H1 (cell line): ENCODE data around the gene ST7L. TPM values are rescaled to one million over a fixed set of nuclear protein-coding genes. Genes with fewer than 3 reads are reported as not detected.

Source experiments
- CTCF ChIA-PET: fragments of 300-600 bp; sonication (Branson Sonifier 250); formaldehyde crosslinking; loops from one replicate; lab custom pipeline; 2021; ENCODE audit not compliant: partially characterized antibody; lab: Charles Lee
- POLR2A ChIA-PET: fragments of 300-600 bp; sonication (Branson Sonifier 250); formaldehyde crosslinking; loops from one replicate; lab custom pipeline; 2021; ENCODE audit warnings: inconsistent platforms; ENCODE audit not compliant: partially characterized antibody; lab: Charles Lee
- DNase-seq, 2 experiments: peaks; one replicate each; pipeline versions ENCODE4 v3.0.0 to v3.0.0-alpha.2; 2010 to 2022; ENCODE audit warnings: low spot score in 2 of 2, low read depth in 1 of 2, mixed read lengths in 1 of 2
- FAIRE-seq: peaks from 2 replicates; lab custom pipeline; 2011; peaks lifted over from hg19 to GRCh38; lab: Jason Lieb, UNC
- H2AFZ ChIP-seq: 2 replicates; pipeline ENCODE4 v1.8.1; 2012; ENCODE audit warnings: low read length, inconsistent platforms
- H2AK5ac ChIP-seq: 2 replicates; pipeline ENCODE4 v1.6.1; 2013; ENCODE audit warnings: low read depth, low read length
- H2BK120ac ChIP-seq: replicated peaks from 2 replicates; pipeline ENCODE3; 2013; ENCODE audit warnings: low read depth, low read length, inconsistent platforms
- H2BK12ac ChIP-seq: 2 replicates; pipeline ENCODE4 v1.6.1; 2013; ENCODE audit warnings: low read depth, low read length
- H2BK15ac ChIP-seq: 2 replicates; pipeline ENCODE4 v1.6.1; 2013; ENCODE audit warnings: low read length
- H2BK20ac ChIP-seq: 2 replicates; pipeline ENCODE4 v1.6.1; 2013; ENCODE audit warnings: low read length
- H2BK5ac ChIP-seq: 2 replicates; pipeline ENCODE4 v1.6.1; 2013; ENCODE audit warnings: low read depth, low read length
- H3K14ac ChIP-seq: 2 replicates; pipeline ENCODE4 v1.6.1; 2013; ENCODE audit warnings: inconsistent platforms; ENCODE audit not compliant: insufficient read length
- H3K18ac ChIP-seq: 2 replicates; pipeline ENCODE4 v1.6.1; 2013; ENCODE audit warnings: low read length; ENCODE audit errors: extremely low read depth
- H3K23ac ChIP-seq: 2 replicates; pipeline ENCODE4 v1.6.1; 2013; ENCODE audit warnings: inconsistent platforms; ENCODE audit not compliant: insufficient read length
- H3K23me2 ChIP-seq: 2 replicates; pipeline ENCODE4 v1.6.1; 2013; ENCODE audit warnings: low read depth, low read length
- H3K27ac ChIP-seq: 2 replicates; pipeline ENCODE4 v1.6.1; 2011; ENCODE audit warnings: low read depth, low read length, inconsistent platforms
- H3K27me3 ChIP-seq, 4 experiments: replicated peaks in 1 of 4; 1 replicate in 1 of 4; 2 replicates in 3 of 4; pipeline versions ENCODE4 v1.6.1 to v1.8.1; 2011 to 2013; ENCODE audit warnings: low read length in 3 of 4, mild to moderate bottlenecking in 3 of 4, inconsistent platforms in 2 of 4, mixed read lengths in 2 of 4, moderate library complexity in 1 of 4; ENCODE audit not compliant: control insufficient read depth in 3 of 4, insufficient read depth in 3 of 4; ENCODE audit errors: extremely low read depth in 1 of 4
- H3K36me3 ChIP-seq, 4 experiments: 2 replicates each; pipeline versions ENCODE4 v1.6.1 to v1.8.1; 2011 to 2013; ENCODE audit warnings: mild to moderate bottlenecking in 4 of 4, low read length in 3 of 4, moderate library complexity in 2 of 4, control low read depth in 1 of 4, inconsistent platforms in 1 of 4; ENCODE audit not compliant: insufficient read depth in 4 of 4, control insufficient read depth in 2 of 4
- H3K4ac ChIP-seq: replicated peaks from 2 replicates; pipeline ENCODE3; 2013; ENCODE audit warnings: low read length, low read depth, mixed read lengths, inconsistent platforms; ENCODE audit not compliant: insufficient read length
- H3K4me1 ChIP-seq, 4 experiments: replicated peaks in 1 of 4; 1 replicate in 1 of 4; 2 replicates in 3 of 4; pipeline versions ENCODE4 v1.6.1 to v1.8.1; 2011 to 2013; ENCODE audit warnings: low read length in 3 of 4, inconsistent platforms in 2 of 4, mixed read lengths in 1 of 4; ENCODE audit not compliant: insufficient read depth in 4 of 4, control insufficient read depth in 3 of 4
- H3K4me2 ChIP-seq, 2 experiments: 2 replicates each; pipeline versions ENCODE4 v1.6.1 to v1.8.1; 2011 to 2013; ENCODE audit warnings: low read depth in 2 of 2, low read length in 2 of 2, control low read depth in 1 of 2, inconsistent platforms in 1 of 2, mild to moderate bottlenecking in 1 of 2; ENCODE audit not compliant: insufficient read depth in 1 of 2
- H3K4me3 ChIP-seq, 4 experiments: fragments of 200-600, 300-600 bp in 1 of 4; sonication (generic), shearing (Covaris generic), sonication (Bioruptor Twin) in 1 of 4; 2 replicates each; pipeline versions ENCODE4 v1.5.1 to v1.8.1; 2011 to 2016; ENCODE audit warnings: low read length in 4 of 4, low read depth in 3 of 4, control low read depth in 2 of 4, inconsistent platforms in 2 of 4, mild to moderate bottlenecking in 2 of 4, mixed read lengths in 1 of 4, moderate library complexity in 1 of 4; ENCODE audit not compliant: insufficient read depth in 2 of 4; ENCODE audit errors: extremely low read depth in 1 of 4
- H3K56ac ChIP-seq: replicated peaks from 2 replicates; pipeline ENCODE3; 2013; ENCODE audit warnings: low read depth, mild to moderate bottlenecking, mixed read lengths, low read length, inconsistent platforms; ENCODE audit not compliant: insufficient read length
- H3K79me1 ChIP-seq: 2 replicates; pipeline ENCODE4 v1.6.1; 2013; ENCODE audit warnings: low read depth, low read length, control low read depth
- H3K79me2 ChIP-seq, 2 experiments: 2 replicates each; pipeline versions ENCODE4 v1.6.1 to v1.8.1; 2012 to 2013; ENCODE audit warnings: low read length in 2 of 2, mild to moderate bottlenecking in 2 of 2, inconsistent platforms in 1 of 2; ENCODE audit not compliant: insufficient read depth in 2 of 2, control insufficient read depth in 1 of 2
- H3K9ac ChIP-seq, 4 experiments: replicated peaks in 1 of 4; 1 replicate in 1 of 4; 2 replicates in 3 of 4; pipeline versions ENCODE4 v1.6.1 to v1.8.1; 2011 to 2013; ENCODE audit warnings: low read depth in 3 of 4, low read length in 3 of 4, control low read depth in 2 of 4, mild to moderate bottlenecking in 2 of 4, moderate library complexity in 2 of 4, inconsistent platforms in 1 of 4; ENCODE audit errors: extremely low read depth in 1 of 4
- H3K9me3 ChIP-seq, 2 experiments: 2 replicates each; pipeline versions ENCODE4 v1.6.1 to v1.8.1; 2012 to 2013; ENCODE audit warnings: mild to moderate bottlenecking in 2 of 2, moderate library complexity in 2 of 2, control low read depth in 1 of 2, inconsistent platforms in 1 of 2, low read depth in 1 of 2, low read length in 1 of 2, mixed read lengths in 1 of 2; ENCODE audit not compliant: insufficient read depth in 2 of 2
- H4K20me1 ChIP-seq, 2 experiments: replicated peaks in 1 of 2; 2 replicates each; pipeline versions ENCODE3 to v1.8.1; 2011 to 2013; ENCODE audit warnings: inconsistent platforms in 2 of 2, low read length in 2 of 2, mild to moderate bottlenecking in 1 of 2; ENCODE audit not compliant: insufficient read depth in 2 of 2, control insufficient read depth in 1 of 2
- H4K5ac ChIP-seq: 2 replicates; pipeline ENCODE4 v1.6.1; 2013; ENCODE audit warnings: low read length, low read depth, mixed read lengths, inconsistent platforms; ENCODE audit not compliant: insufficient read length
- H4K8ac ChIP-seq: 2 replicates; pipeline ENCODE4 v1.8.0; 2013; ENCODE audit warnings: mild to moderate bottlenecking, moderate library complexity, low read length, inconsistent platforms; ENCODE audit not compliant: insufficient read depth; ENCODE audit errors: extremely low read depth
- H4K91ac ChIP-seq: replicated peaks from 2 replicates; pipeline ENCODE3; 2013; ENCODE audit warnings: low read length, mixed read lengths, inconsistent platforms; ENCODE audit not compliant: insufficient read length
- CBX5 ChIP-seq: fragments of 300-800, 300-1000 bp; sonication (generic); IDR thresholded peaks from 2 replicates; pipeline ENCODE4 v1.7.1; 2016; ENCODE audit warnings: antibody characterized with exemption, low read length, low read depth
- CTCF ChIP-seq, 3 experiments: IDR thresholded peaks; 1 replicate in 2 of 3; 2 replicates in 1 of 3; pipeline versions ENCODE4 v1.5.1 to v1.6.1; 2011; ENCODE audit warnings: low read length in 3 of 3, mild to moderate bottlenecking in 3 of 3, inconsistent platforms in 2 of 3, low read depth in 1 of 3, moderate library complexity in 1 of 3; ENCODE audit not compliant: insufficient read depth in 1 of 3; ENCODE audit errors: control extremely low read depth in 1 of 3
- RAD21 ChIP-seq, 2 experiments: IDR thresholded peaks in 1 of 2; conservative IDR thresholded peaks in 1 of 2; 2 replicates each; pipeline ENCODE4 v1.6.1; 2011; ENCODE audit warnings: low read depth in 2 of 2, low read length in 2 of 2, improper control_type of control experiment in 1 of 2, inconsistent platforms in 1 of 2, mild to moderate bottlenecking in 1 of 2, moderate library complexity in 1 of 2
- SP2 ChIP-seq: IDR thresholded peaks from 2 replicates; pipeline ENCODE4 v1.6.1; 2012; ENCODE audit warnings: mild to moderate bottlenecking, low read length, inconsistent platforms
- SP4 ChIP-seq: IDR thresholded peaks from 2 replicates; pipeline ENCODE4 v1.6.1; 2012; ENCODE audit warnings: low read length, inconsistent platforms
- SUZ12 ChIP-seq: fragments of 200-600 bp; sonication (generic); IDR thresholded peaks from 2 replicates; pipeline ENCODE4 v1.6.1; 2012; ENCODE audit warnings: mild to moderate bottlenecking, inconsistent platforms, low read length, moderate library complexity, mixed read lengths
- TAF7 ChIP-seq: optimal IDR thresholded peaks from 2 replicates; pipeline ENCODE3; 2011; ENCODE audit warnings: low read depth, mild to moderate bottlenecking, inconsistent platforms, low read length, moderate library complexity, borderline replicate concordance
- USF2 ChIP-seq: IDR thresholded peaks from 2 replicates; pipeline ENCODE4 v1.6.1; 2011; ENCODE audit warnings: low read length, improper control_type of control experiment
- polyA plus RNA-seq, 7 experiments: library from polyadenylated mRNA; depleted of rRNA in 3 of 7; stranded (reverse) in 5 of 7; unstranded in 2 of 7; fragments of >200 nt in 5 of 7; fragments of 200-250 nt in 2 of 7; gene quantifications; 1 replicate in 5 of 7; 2 replicates in 1 of 7; 4 replicates in 1 of 7; pipeline versions ENCODE4 v1.2.1 to v1.2.3, GENCODE V29; 2011 to 2013; ENCODE audit warnings: missing spikeins in 2 of 7, mixed read lengths in 2 of 7
- total RNA-seq: library from RNA; stranded (reverse); fragmentation: NEBNext Ultra II Directional; extraction: Animal tissue kit (Norgen Biotek cat#: 25700); gene quantifications from 2 replicates; pipeline ENCODE4 v1.2.1, GENCODE V29; 2021

The ST7L gene
- total and polyA plus RNA-seq, 2 of the 8 experiments (the other 6 are each of a cell fraction or from before 2014, with no cell fraction given), result 9.6 to 16.2 TPM

- no peak overlapping the region for H2BK120ac ChIP-seq
- no peak overlapping the region for H3K9ac ChIP-seq
- ChIA-PET CTCF (no interaction called here), POLR2A (no interaction called here)
- TF ChIP-seq SP4, result no peak
- no peak for TF ChIP-seq RAD21 (IDR thresholded peaks at IDR 0.05 in 1 of 2, conservative IDR thresholded peaks at IDR 0.05 in 1 of 2; ENCODE audit: low read depth in 2 of 2, low read length in 2 of 2)
- TF ChIP-seq CBX5, result no peak
- TF ChIP-seq USF2, result no peak
- TF ChIP-seq TAF7, result no peak
- TF ChIP-seq SUZ12, result no peak
- TF ChIP-seq SP2, result no peak
- no peak for TF ChIP-seq CTCF (IDR thresholded peaks at IDR 0.05; ENCODE audit: control extremely low read depth in 1 of 3, insufficient read depth in 1 of 3, low read depth in 1 of 3, low read length in 3 of 3)
- no peaks in the 10 kb centered on the region for H3K4me1 ChIP-seq
- H3K56ac ChIP-seq, result no peak overlapping the region
- no peak overlapping the region for H3K27ac ChIP-seq
- no peaks in the 10 kb centered on the region for H3K79me1 ChIP-seq
- no peak overlapping the region for H3K18ac ChIP-seq
- no peak overlapping the region for H4K91ac ChIP-seq
- DNase-seq (no peak), FAIRE-seq (no peak)
- H3K9me3 ChIP-seq, result no peaks in the 10 kb centered on the region
- H2BK12ac ChIP-seq, result no peak overlapping the region
- H2AFZ ChIP-seq, result no peak overlapping the region
- H3K36me3 ChIP-seq, result peaks cover 0 to 16% (median 3%) of the 10 kb centered on the region in 4 experiments; a peak in 5 of 8 replicates
- no peaks in the 10 kb centered on the region for H3K23me2 ChIP-seq
- H4K8ac ChIP-seq, result no peak overlapping the region
- H3K79me2 ChIP-seq, result no peaks in the 10 kb centered on the region
- H2BK20ac ChIP-seq, result no peak overlapping the region
- no peak overlapping the region for H3K4me2 ChIP-seq
- no peak overlapping the region for H3K14ac ChIP-seq
- H3K27me3 ChIP-seq, result no peaks in the 10 kb centered on the region
- H4K5ac ChIP-seq, result no peak overlapping the region
- no peak overlapping the region for H3K4ac ChIP-seq
- H3K4me3 ChIP-seq, result no peak overlapping the region
- no peak overlapping the region for H2BK15ac ChIP-seq
- no peaks in the 10 kb centered on the region for H4K20me1 ChIP-seq
- H3K23ac ChIP-seq, result no peak overlapping the region
- no peak overlapping the region for H2BK5ac ChIP-seq
- no peak overlapping the region for H2AK5ac ChIP-seq
These were observed 37.3 kb downstream of the ST7L start for GRCh38 chr1:112581586-112582192.
